GM18520 (cell line): Measurements from ENCODE around the gene MAP4.
"Not testable (repeated sequence)": the region's sequence is repeated elsewhere in the genome, so short reads cannot be mapped to it uniquely, and the experiment has no call there.

Experiments
- ATAC-seq: cut with Tn5 transposase; IDR thresholded peaks from one replicate; pipeline ENCODE4 v1.9.1; 2021; ENCODE audit not compliant: unreplicated experiment

The MAP4 gene

GRCh38 chr3:47847260-47847659 lies 169.0 kb downstream of the MAP4 start:
- no peak for ATAC-seq

GRCh38 chr3:47846880-47847248 lies 169.4 kb downstream of the MAP4 start:
- no peak for ATAC-seq

- no peak for ATAC-seq
These were observed 169.9 kb downstream of the MAP4 start for GRCh38 chr3:47846186-47846879.

GRCh38 chr3:47841786-47842349 lies 174.3 kb downstream of the MAP4 start:
- no peak for ATAC-seq

GRCh38 chr3:47838503-47838902 lies 177.7 kb downstream of the MAP4 start:
- no peak for ATAC-seq

- ATAC-seq: no peak
These were observed 179.2 kb downstream of the MAP4 start for GRCh38 chr3:47836986-47837385.

GRCh38 chr3:47829482-47829881 lies 186.7 kb downstream of the MAP4 start:
- not testable (repeated sequence) for ATAC-seq

- no peak for ATAC-seq
These were observed 190.6 kb downstream of the MAP4 start for GRCh38 chr3:47825590-47825989.

GRCh38 chr3:47824541-47825473 lies 191.4 kb downstream of the MAP4 start:
- ATAC-seq: peak; percentile 95

GRCh38 chr3:47817609-47818008 lies 198.6 kb downstream of the MAP4 start:
- no peak for ATAC-seq

- ATAC-seq: no peak
These were observed 202.6 kb downstream of the MAP4 start for GRCh38 chr3:47813551-47814177.

- no peak for ATAC-seq
These were observed 211.6 kb downstream of the MAP4 start for GRCh38 chr3:47804577-47804976.

- no peak for ATAC-seq
These were observed 212.7 kb downstream of the MAP4 start for GRCh38 chr3:47803480-47804025.

- ATAC-seq: peak; percentile 70
These were observed 213.3 kb downstream of the MAP4 start, which contains the start of gene DHX30 for GRCh38 chr3:47802734-47803479. Gene DHX30, plus strand, starts transcription at chr3:47803138. Its CDS starts 7,546 bp downstream, at chr3:47810684.
